Astrocyte of the spinal cord (primary cell): ENCODE measurements around the gene STC2.
"Not testable (repeated sequence)": the region's sequence is repeated elsewhere in the genome, so short reads cannot be mapped to it uniquely, and the experiment has no call there.

Source experiments
- DNase-seq: peaks from one replicate; pipeline ENCODE4 v3.0.0; 2011; ENCODE audit warnings: low read depth, low spot score
- H3K4me3 ChIP-seq: 2 replicates; pipeline ENCODE4 v1.5.1; 2011; ENCODE audit warnings: low read depth, mild to moderate bottlenecking, low read length, moderate library complexity
- CTCF ChIP-seq: IDR thresholded peaks from 2 replicates; pipeline ENCODE4 v1.5.1; 2012; ENCODE audit warnings: low read depth, mild to moderate bottlenecking, low read length, inconsistent platforms
- in situ Hi-C: cut with HindIII; loops from 2 replicates; pipeline ENCODE4 v1.10.0; 2017; ENCODE audit warnings: low sequenced_read_pairs

STC2 gene

GRCh38 chr5:173287086-173287485 is 41.1 kb downstream of the STC2 start:
- TF ChIP-seq CTCF: no peak
- no peak overlapping the region for H3K4me3 ChIP-seq
- DNase-seq: no peak
- in situ Hi-C loops: no loop called here

GRCh38 chr5:173284343-173284958 is 43.8 kb downstream of the STC2 start:
- in situ Hi-C loops, H3K4me3 ChIP-seq, DNase-seq: not testable (repeated sequence)

GRCh38 chr5:173283318-173284288 is 44.6 kb downstream of the STC2 start:
- in situ Hi-C loops: no loop called here
- peak; percentile 81 for TF ChIP-seq CTCF
- DNase-seq: peak; percentile 51
- peak overlapping the region; percentile 20 for H3K4me3 ChIP-seq

GRCh38 chr5:173282916-173283315 is 45.3 kb downstream of the STC2 start:
- H3K4me3 ChIP-seq: no peak overlapping the region
- no peak for TF ChIP-seq CTCF
- no peak for DNase-seq
- in situ Hi-C loops: no loop called here

GRCh38 chr5:173281910-173282309 is 46.3 kb downstream of the STC2 start:
- no peak overlapping the region for H3K4me3 ChIP-seq
- in situ Hi-C loops: no loop called here
- peak; percentile 53 for TF ChIP-seq CTCF
- DNase-seq: no peak

- no peak overlapping the region for H3K4me3 ChIP-seq
- TF ChIP-seq CTCF: no peak
- in situ Hi-C loops: no loop called here
- DNase-seq: no peak
Observed at GRCh38 chr5:173279166-173279565, 49.0 kb downstream of the STC2 start.

GRCh38 chr5:173278641-173279040 is 49.6 kb downstream of the STC2 start:
- no peak for DNase-seq
- no peak for TF ChIP-seq CTCF
- H3K4me3 ChIP-seq: no peak overlapping the region
- in situ Hi-C loops: no loop called here
